Measurements from ENCODE around the gene MAP1B. TPM values are rescaled to one million over a fixed set of nuclear protein-coding genes. Genes with fewer than 3 reads are reported as not detected.

MAP1B gene
- polyA plus RNA-seq, 1 donor (not counting 4 experiments of a cell fraction or from before 2014, with no cell fraction given), result 3.3 TPM

DNA sequence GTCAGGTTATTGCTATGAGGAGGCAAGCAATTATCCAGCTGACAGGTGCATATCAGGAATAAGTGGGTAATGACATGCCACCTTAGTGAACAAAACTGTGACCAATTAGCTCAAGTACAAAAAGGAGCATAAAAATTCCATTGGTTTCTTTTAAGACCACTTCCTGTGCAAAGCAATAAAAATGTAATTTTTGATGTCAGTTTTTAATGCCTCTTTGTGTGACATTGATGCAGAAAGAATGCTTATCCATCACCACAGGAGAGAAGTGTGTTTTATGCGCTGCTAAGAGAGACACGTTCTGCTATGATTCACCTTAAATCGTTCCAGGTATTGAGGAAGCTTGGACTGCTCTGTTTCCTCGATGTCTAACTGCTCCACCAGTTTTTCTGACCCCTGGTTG lies 116.1 kb downstream of the MAP1B start:
- Histone ChIP-seq H3K9me1 (ENCODE audit: control insufficient read depth, extremely low read depth, insufficient read depth, low read length) (no peaks in the 10 kb centered on the region), H3K9ac (ENCODE audit: control insufficient read depth, extremely low read depth, insufficient read depth, low read length) (no peak overlapping the region), H2AFZ (ENCODE audit: control insufficient read depth, low read length) (no peak overlapping the region), H3K4me2 (ENCODE audit: control insufficient read depth, extremely low read depth, insufficient read depth, low read depth, low read length) (no peak overlapping the region), H4K20me1 (ENCODE audit: control insufficient read depth, extremely low read depth, insufficient read depth, low read length) (no peaks in the 10 kb centered on the region), H3K9me3 (ENCODE audit: control insufficient read depth, low read depth, low read length) (no peaks in the 10 kb centered on the region), H3K79me2 (ENCODE audit: control insufficient read depth, insufficient read depth, low read length) (no peaks in the 10 kb centered on the region), H3K36me3 (ENCODE audit: control insufficient read depth in 2 of 2, extremely low read depth in 1 of 2, insufficient read depth in 2 of 2, low read length in 2 of 2) (peaks cover 33 to 43% of the 10 kb centered on the region in 2 experiments), H3K4me1 (ENCODE audit: control insufficient read depth, extremely low read depth, insufficient read depth, low read length) (no peaks in the 10 kb centered on the region), H3K4me3 (ENCODE audit: control insufficient read depth in 2 of 3, extremely low read depth in 1 of 3, insufficient read depth in 2 of 3, low read depth in 1 of 3, low read length in 3 of 3) (no peak overlapping the region), H3K27ac (ENCODE audit: control insufficient read depth, insufficient read depth, low read length) (no peak overlapping the region), H3K27me3 (ENCODE audit: control insufficient read depth, extremely low read depth, insufficient read depth, low read length) (no peaks in the 10 kb centered on the region)
- TF ChIP-seq, protein P1, sequence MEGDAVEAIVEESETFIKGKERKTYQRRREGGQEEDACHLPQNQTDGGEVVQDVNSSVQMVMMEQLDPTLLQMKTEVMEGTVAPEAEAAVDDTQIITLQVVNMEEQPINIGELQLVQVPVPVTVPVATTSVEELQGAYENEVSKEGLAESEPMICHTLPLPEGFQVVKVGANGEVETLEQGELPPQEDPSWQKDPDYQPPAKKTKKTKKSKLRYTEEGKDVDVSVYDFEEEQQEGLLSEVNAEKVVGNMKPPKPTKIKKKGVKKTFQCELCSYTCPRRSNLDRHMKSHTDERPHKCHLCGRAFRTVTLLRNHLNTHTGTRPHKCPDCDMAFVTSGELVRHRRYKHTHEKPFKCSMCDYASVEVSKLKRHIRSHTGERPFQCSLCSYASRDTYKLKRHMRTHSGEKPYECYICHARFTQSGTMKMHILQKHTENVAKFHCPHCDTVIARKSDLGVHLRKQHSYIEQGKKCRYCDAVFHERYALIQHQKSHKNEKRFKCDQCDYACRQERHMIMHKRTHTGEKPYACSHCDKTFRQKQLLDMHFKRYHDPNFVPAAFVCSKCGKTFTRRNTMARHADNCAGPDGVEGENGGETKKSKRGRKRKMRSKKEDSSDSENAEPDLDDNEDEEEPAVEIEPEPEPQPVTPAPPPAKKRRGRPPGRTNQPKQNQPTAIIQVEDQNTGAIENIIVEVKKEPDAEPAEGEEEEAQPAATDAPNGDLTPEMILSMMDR (optimal IDR thresholded peaks at IDR 0.05 in 1 of 3, IDR thresholded peaks at IDR 0.05 in 1 of 3, conservative IDR thresholded peaks at IDR 0.05 in 1 of 3; ENCODE audit: extremely low read depth in 1 of 3, insufficient read depth in 2 of 3, low read length in 3 of 3), result no peak
- no peak for TF ChIP-seq EZH2 (IDR thresholded peaks at IDR 0.05; ENCODE audit: low read length)
- dilution Hi-C loops (cut with MboI; ENCODE audit: extremely low pct_ligation_motif_present, low sequenced_read_pairs), result no loop called here
- no peak for DNase-seq (ENCODE audit: low read depth, low spot score)
- FAIRE-seq, result peak; percentile 9

DNA sequence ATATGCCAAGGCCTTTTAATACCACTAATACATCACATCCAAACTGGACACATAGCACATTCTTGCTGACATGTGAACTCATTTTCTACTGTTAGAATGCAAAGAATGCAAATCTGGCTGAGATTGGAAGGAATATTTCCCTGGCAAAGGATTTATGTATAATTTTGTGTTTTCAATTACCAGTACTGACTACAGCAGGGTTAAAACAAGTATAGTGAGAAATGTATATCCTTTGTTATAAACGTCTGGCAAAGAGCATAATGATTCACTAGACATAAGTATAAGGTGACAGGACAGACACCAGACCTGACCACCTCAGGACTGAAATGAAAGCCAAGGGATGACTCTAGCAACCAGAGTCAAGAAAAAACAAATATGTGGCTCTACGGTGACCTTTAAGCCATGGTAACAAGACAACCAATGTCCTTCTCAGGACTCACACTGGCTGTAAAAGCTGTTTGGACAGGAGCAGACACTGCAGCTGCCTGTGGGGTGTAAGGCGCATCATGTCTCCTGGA lies 117.7 kb downstream of the MAP1B start:
- no peaks in the 10 kb centered on the region for H3K9me1 ChIP-seq (ENCODE audit: control insufficient read depth, extremely low read depth, insufficient read depth, low read length)
- no peak for TF ChIP-seq EZH2 (IDR thresholded peaks at IDR 0.05; ENCODE audit: low read length)
- TF ChIP-seq, protein P1 (optimal IDR thresholded peaks at IDR 0.05 in 1 of 3, IDR thresholded peaks at IDR 0.05 in 1 of 3, conservative IDR thresholded peaks at IDR 0.05 in 1 of 3; ENCODE audit: extremely low read depth in 1 of 3, insufficient read depth in 2 of 3, low read length in 3 of 3), result no peak
- no peaks in the 10 kb centered on the region for H3K79me2 ChIP-seq (ENCODE audit: control insufficient read depth, insufficient read depth, low read length)
- H3K27me3 ChIP-seq (ENCODE audit: control insufficient read depth, extremely low read depth, insufficient read depth, low read length), result no peaks in the 10 kb centered on the region
- no peak overlapping the region for H3K9ac ChIP-seq (ENCODE audit: control insufficient read depth, extremely low read depth, insufficient read depth, low read length)
- no peak overlapping the region for H2AFZ ChIP-seq (ENCODE audit: control insufficient read depth, low read length)
- dilution Hi-C loops (cut with MboI; ENCODE audit: extremely low pct_ligation_motif_present, low sequenced_read_pairs), result no loop called here
- H3K9me3 ChIP-seq (ENCODE audit: control insufficient read depth, low read depth, low read length), result no peaks in the 10 kb centered on the region
- no peak overlapping the region for H3K27ac ChIP-seq (ENCODE audit: control insufficient read depth, insufficient read depth, low read length)
- peaks cover 29 to 33% of the 10 kb centered on the region in 2 experiments for H3K36me3 ChIP-seq (ENCODE audit: control insufficient read depth in 2 of 2, extremely low read depth in 1 of 2, insufficient read depth in 2 of 2, low read length in 2 of 2)
- no peaks in the 10 kb centered on the region for H3K4me1 ChIP-seq (ENCODE audit: control insufficient read depth, extremely low read depth, insufficient read depth, low read length)
- FAIRE-seq (no peak), DNase-seq (ENCODE audit: low read depth, low spot score) (no peak)
- H4K20me1 ChIP-seq (ENCODE audit: control insufficient read depth, extremely low read depth, insufficient read depth, low read length), result no peaks in the 10 kb centered on the region
- H3K4me2 ChIP-seq (ENCODE audit: control insufficient read depth, extremely low read depth, insufficient read depth, low read depth, low read length), result no peak overlapping the region
- no peak overlapping the region for H3K4me3 ChIP-seq (ENCODE audit: control insufficient read depth in 2 of 3, extremely low read depth in 1 of 3, insufficient read depth in 2 of 3, low read depth in 1 of 3, low read length in 3 of 3)
